K562 (cell line): ENCODE measurements around the gene TNIP1. TPM values are rescaled to one million over a fixed set of nuclear protein-coding genes. Genes with fewer than 3 reads are reported as not detected.

Experiments
- ATAC-seq: fragments of 200-7000 bp; cut with Tn5 transposase; 3 replicates; pipeline ENCODE4 v1.9.1; 2020; ENCODE audit warnings: moderate library complexity
- BruUV-seq: library from RNA; stranded (reverse); fragments of 400-500 nt; replicated peaks from 2 replicates; lab custom pipeline; 2021; lab: Mats Ljungman, UMichigan
- CTCF ChIA-PET: fragments of 300-600 bp; formaldehyde crosslinking; extraction: SDS; loops from one replicate; lab custom pipeline; 2021; ENCODE audit warnings: low intra/inter-chr PET ratio; lab: Yijun Ruan, JAX
- POLR2A ChIA-PET: fragments of 300-600, 350-650 bp; sonication (Branson Sonifier 250); formaldehyde crosslinking; extraction: SDS; loops from one replicate; lab custom pipeline; 2021; ENCODE audit warnings: antibody characterized with exemption, inconsistent platforms; lab: Yijun Ruan, JAX
- DNase-seq, 4 experiments: peaks; one replicate each; pipeline versions ENCODE4 v3.0.0 to v3.0.0-alpha.2; 2011 to 2018; ENCODE audit warnings: low spot score in 3 of 4, mixed read lengths in 3 of 4; ENCODE audit errors: extremely low read depth in 1 of 4
- FAIRE-seq: peaks from 2 replicates; lab custom pipeline; 2011; peaks lifted over from hg19 to GRCh38; lab: Jason Lieb, UNC
- H2AFZ ChIP-seq: 2 replicates; pipeline ENCODE4 v1.6.0; 2011; ENCODE audit warnings: low read depth, low read length, control low read depth, inconsistent platforms
- H3K27ac ChIP-seq: fragments of 200-600 bp; 3 replicates; pipeline ENCODE4 v1.8.0; 2011; ENCODE audit warnings: low read depth, mild to moderate bottlenecking, control low read depth, inconsistent platforms, low read length, moderate library complexity, mixed read lengths; ENCODE audit errors: extremely low read depth
- H3K27me3 ChIP-seq, 2 experiments: fragments of 300-600 bp in 1 of 2; 2 replicates in 1 of 2; 3 replicates in 1 of 2; pipeline versions ENCODE4 v1.6.0 to v1.8.0; 2011; ENCODE audit warnings: inconsistent platforms in 2 of 2, low read length in 2 of 2, mild to moderate bottlenecking in 1 of 2, mixed read lengths in 1 of 2, moderate library complexity in 1 of 2; ENCODE audit not compliant: control insufficient read depth in 2 of 2, insufficient read depth in 2 of 2
- H3K36me3 ChIP-seq: fragments of 300-600 bp; 3 replicates; pipeline ENCODE4 v1.8.0; 2011; ENCODE audit warnings: mild to moderate bottlenecking, low read length, inconsistent platforms; ENCODE audit not compliant: control insufficient read depth, insufficient read depth
- H3K4me1 ChIP-seq, 2 experiments: fragments of 200-600 bp in 1 of 2; replicated peaks in 1 of 2; 2 replicates in 1 of 2; 3 replicates in 1 of 2; pipeline versions ENCODE4 v1.5.1 to v1.8.0; 2011; ENCODE audit warnings: inconsistent platforms in 2 of 2, low read length in 2 of 2, mild to moderate bottlenecking in 1 of 2, mixed read lengths in 1 of 2, moderate library complexity in 1 of 2; ENCODE audit not compliant: control insufficient read depth in 2 of 2, insufficient read depth in 2 of 2
- H3K4me2 ChIP-seq: 2 replicates; pipeline ENCODE4 v1.6.1; 2011; ENCODE audit warnings: low read length, control low read depth, inconsistent platforms, mixed read lengths; ENCODE audit not compliant: insufficient read depth
- H3K4me3 ChIP-seq: fragments of 200-600 bp; sonication (generic), shearing (Covaris generic); 2 replicates; pipeline ENCODE4 v1.5.1; 2016; ENCODE audit warnings: control low read depth, inconsistent platforms
- H3K79me2 ChIP-seq: fragments of 200-600 bp; 3 replicates; pipeline ENCODE4 v1.8.0; 2011; ENCODE audit warnings: low read length, inconsistent platforms; ENCODE audit not compliant: control insufficient read depth, insufficient read depth
- H3K9ac ChIP-seq, 2 experiments: 2 replicates each; pipeline versions ENCODE4 v1.6.0 to v1.6.1; 2011; ENCODE audit warnings: low read depth in 2 of 2, low read length in 2 of 2, control low read depth in 1 of 2, inconsistent platforms in 1 of 2, mild to moderate bottlenecking in 1 of 2, mixed read lengths in 1 of 2; ENCODE audit not compliant: insufficient read depth in 1 of 2
- H3K9me1 ChIP-seq: one replicate; pipeline ENCODE4 v1.6.0; 2011; ENCODE audit warnings: inconsistent platforms, mild to moderate bottlenecking, low read length, moderate library complexity; ENCODE audit not compliant: control insufficient read depth, insufficient read depth
- H3K9me3 ChIP-seq: replicated peaks from 2 replicates; pipeline ENCODE4 v1.5.1; 2011; ENCODE audit warnings: low read depth, low read length, inconsistent platforms; ENCODE audit not compliant: control insufficient read depth, insufficient read depth
- H4K20me1 ChIP-seq: replicated peaks from 2 replicates; pipeline ENCODE4 v1.6.1; 2011; ENCODE audit warnings: low read length, inconsistent platforms, mixed read lengths; ENCODE audit not compliant: control insufficient read depth, insufficient read depth
- ARID3A ChIP-seq: IDR thresholded peaks from 2 replicates; pipeline ENCODE4 v1.6.1; 2012; ENCODE audit warnings: low read depth, low read length, improper control_type of control experiment, borderline replicate concordance
- DACH1 ChIP-seq: fragments of 450-650 bp; IDR thresholded peaks from 2 replicates; pipeline ENCODE4 v1.6.1; 2018; ENCODE audit not compliant: partially characterized antibody
- GATA2 ChIP-seq: sonication (generic); formaldehyde crosslinking; IDR thresholded peaks from 2 replicates; pipeline ENCODE4 v1.4.0; 2020; ENCODE audit warnings: mild to moderate bottlenecking, missing genetic modification reagents
- KLF16 ChIP-seq: IDR thresholded peaks from 2 replicates; pipeline ENCODE4 v1.6.1; 2016; ENCODE audit warnings: antibody characterized with exemption
- NCOA2 ChIP-seq, 2 experiments: fragments of 450-650 bp; IDR thresholded peaks; 2 replicates each; pipeline ENCODE4 v1.6.1; 2018; ENCODE audit warnings: mild to moderate bottlenecking in 2 of 2, moderate library complexity in 1 of 2; ENCODE audit not compliant: partially characterized antibody in 2 of 2
- NR4A1 ChIP-seq, 2 experiments: fragments of 250-450 bp in 1 of 2; fragments of 450-650 bp in 1 of 2; sonication (Bioruptor Pico) in 1 of 2; IDR thresholded peaks; 2 replicates each; pipeline versions ENCODE4 v1.4.0 to v1.6.1; 2016 to 2020; ENCODE audit warnings: mild to moderate bottlenecking in 2 of 2, missing compliant biosample characterization in 1 of 2, missing genetic modification characterization in 1 of 2, moderate library complexity in 1 of 2
- RAD21 ChIP-seq, 2 experiments: fragments of 250-450 bp in 1 of 2; fragments of 450-650 bp in 1 of 2; sonication (Bioruptor Pico) in 1 of 2; formaldehyde crosslinking in 1 of 2; IDR thresholded peaks in 1 of 2; conservative IDR thresholded peaks in 1 of 2; 2 replicates each; pipeline versions ENCODE4 v1.4.0 to v1.8.0; 2020 to 2022; ENCODE audit warnings: mild to moderate bottlenecking in 2 of 2, moderate library complexity in 1 of 2
- RB1 ChIP-seq: fragments of 450-650 bp; IDR thresholded peaks from 2 replicates; pipeline ENCODE4 v1.6.1; 2017; ENCODE audit warnings: low read depth, mild to moderate bottlenecking
- RBM34 ChIP-seq: fragments of 200-400 bp; formaldehyde crosslinking; IDR thresholded peaks from 2 replicates; pipeline ENCODE4 v1.6.1; 2018; ENCODE audit warnings: low read length, borderline replicate concordance; ENCODE audit not compliant: insufficient read depth
- RNF2 ChIP-seq: sonication (generic); IDR thresholded peaks from 2 replicates; pipeline ENCODE4 v1.6.1; 2016
- SOX6 ChIP-seq: fragments of 450-650 bp; IDR thresholded peaks from 2 replicates; pipeline ENCODE4 v1.6.1; 2014; ENCODE audit warnings: mild to moderate bottlenecking
- STAG1 ChIP-seq: sonication (generic); formaldehyde crosslinking; IDR thresholded peaks from 2 replicates; pipeline ENCODE4 v1.5.0; 2020; ENCODE audit warnings: missing genetic modification reagents, borderline replicate concordance
- TEAD4 ChIP-seq, 2 experiments: sonication (generic) in 1 of 2; formaldehyde crosslinking in 1 of 2; IDR thresholded peaks; 2 replicates each; pipeline versions ENCODE4 v1.6.1 to v1.8.0; 2012 to 2022; ENCODE audit warnings: borderline replicate concordance in 1 of 2, inconsistent platforms in 1 of 2, low read length in 1 of 2, mild to moderate bottlenecking in 1 of 2, missing genetic modification reagents in 1 of 2
- XRCC5 ChIP-seq: fragments of 200-400 bp; formaldehyde crosslinking; IDR thresholded peaks from 2 replicates; pipeline ENCODE4 v1.6.1; 2017; ENCODE audit warnings: low read depth, mild to moderate bottlenecking, low read length
- ZBTB12 ChIP-seq: fragments of 250-450 bp; sonication (Bioruptor Pico); IDR thresholded peaks from 2 replicates; pipeline ENCODE4 v1.4.0; 2020
- ZNF77 ChIP-seq: fragments of 250-450 bp; sonication (Bioruptor Pico); IDR thresholded peaks from 2 replicates; pipeline ENCODE4 v1.5.0; 2020
- WGBS: fragments of 100-300 bp; shearing (Covaris generic); methylation state at CpG from one replicate; pipeline ENCODE4 v1.1.6; 2016; ENCODE audit warnings: low coverage, mixed read lengths; ENCODE audit not compliant: insufficient coverage; ENCODE audit errors: missing lambda C conversion rate; 5-methylcytosine and 5-hydroxymethylcytosine counted together
- in situ Hi-C: fragments of 300-500 bp; cut with MboI; formaldehyde crosslinking; loops from 4 replicates; pipeline ENCODE4 v1.15.0; 2018; ENCODE audit warnings: inconsistent platforms, mixed read lengths
- intact Hi-C: fragments of 100-400 bp; cut with micrococcal nuclease; formaldehyde crosslinking; loops from 2 replicates; pipeline ENCODE4 v1.14.2; 2022
- polyA plus RNA-seq, 8 experiments: library from polyadenylated mRNA; depleted of rRNA in 4 of 8; stranded (reverse) in 5 of 8; unstranded in 3 of 8; fragments of >200 nt; fragmentation: Nextera tagmentation in 2 of 8; fragmentation: Illumina TruSeq in 1 of 8; extraction: Ambion mirVana in 2 of 8; extraction: Trizol in 1 of 8; gene quantifications; 2 replicates each; pipeline versions ENCODE4 v1.2.1 to v1.2.3, GENCODE V29; 2011 to 2014; ENCODE audit warnings: inconsistent platforms in 1 of 8, missing spikeins in 1 of 8
- total RNA-seq, 7 experiments: library from RNA; depleted of rRNA in 6 of 7; stranded (reverse); fragments of >200 nt in 6 of 7; fragmentation: Illumina TruSeq in 2 of 7; extraction: Trizol in 2 of 7; gene quantifications; 2 replicates each; pipeline versions ENCODE4 v1.2.1 to v1.2.3, GENCODE V29; 2011 to 2021; ENCODE audit warnings: low replicate concordance in 1 of 7

Gene TNIP1
- total and polyA plus RNA-seq, 9 of the 15 experiments (the other 6 are each of a cell fraction or from before 2014, with no cell fraction given): 0.46 to 41.0 (median 24.6) TPM

- TF ChIP-seq NR4A1 (CRISPR knock-in tag; IDR thresholded peaks at IDR 0.05) (no peak), NR4A1 (tag; IDR thresholded peaks at IDR 0.05) (no peak)
Observed at GRCh38 chr5:151002681-151003502, 77.9 kb downstream of the TNIP1 start (continued).

- Histone ChIP-seq H3K4me2 (no peak overlapping the region), H3K9ac (no peak overlapping the region), H3K27me3 (0 out of 5 replicates have a peak, but pooled peaks cover 0 to 5% of the 10 kb centered on the region in 2 experiments), H4K20me1 (no peaks in the 10 kb centered on the region), H3K9me3 (no peaks in the 10 kb centered on the region), H3K79me2 (no peaks in the 10 kb centered on the region), H2AFZ (no peak overlapping the region), H3K4me3 (no peak overlapping the region), H3K27ac (no peak overlapping the region), H3K9me1 (no peaks in the 10 kb centered on the region), H3K4me1 (peaks cover 0 to 6% of the 10 kb centered on the region in 2 experiments; a peak in 3 of 5 replicates), H3K36me3 (no peaks in the 10 kb centered on the region)
- FAIRE-seq (peak; percentile 79), ATAC-seq (peak; percentile 79), DNase-seq (peak; percentile 36 to 61 (median 42))
- POLR2A ChIA-PET: interaction anchor here (0.6 to 1.8 kb wide), 3 partner anchors 8 to 444 kb away, joined by 3 to 4 read pairs (median 3); no protein-coding TSS in a partner anchor
- no TSS peak for BruUV-seq
- CTCF ChIA-PET: interaction anchor here (1.3 to 2.8 kb wide), 5 partner anchors 45 to 162 kb away, joined by 4 to 31 read pairs (median 8); no protein-coding TSS in a partner anchor
- in situ Hi-C loops: loop anchor here (5.0 kb wide), 1 partner anchor 115 kb away; no protein-coding TSS in a partner anchor
- intact Hi-C loops: loop anchor here (1.0 to 2.0 kb wide), 5 partner anchors 46 to 237 kb away; no protein-coding TSS in a partner anchor
- 6% methylated on average over 1 of the region's 2 CpGs for WGBS
- TF ChIP-seq RNF2 (no peak), ZBTB12 (no peak), KLF16 (0 out of 2 replicates have a peak, but pooled peaks have one; percentile 28), SOX6 (0 out of 2 replicates have a peak, but pooled peaks have one; percentile 32), ZNF77 (CRISPR knock-in tag) (no peak), ARID3A (peak; percentile 84), NCOA2 (IDR thresholded peaks at IDR 0.05; ENCODE audit: partially characterized antibody in 2 of 2) (no peak), RBM34 (no peak), STAG1 (peak; percentile 21; the same call in 1 of the 2 replicates), TEAD4 (IDR thresholded peaks at IDR 0.05; ENCODE audit: low read length) (0 out of 2 replicates have a peak, but pooled peaks have one; percentile 15), TEAD4 (CRISPR knock-in tag; IDR thresholded peaks at IDR 0.05; ENCODE audit: borderline replicate concordance) (no peak), RB1 (peak; percentile 45), GATA2 (CRISPR knock-in tag) (peak; percentile 84), XRCC5 (no peak), DACH1 (peak; percentile 41), RAD21 (CRISPR knock-in tag; conservative IDR thresholded peaks at IDR 0.05 in 1 of 2, IDR thresholded peaks at IDR 0.05 in 1 of 2) (peak; percentile 88 to 96)
Observed at GRCh38 chr5:151002250-151002649, 78.6 kb downstream of the TNIP1 start.
